Loucy (cell line): ENCODE results near the gene TP53I13.

Source experiments
- EZH2phosphoT487 ChIP-seq: fragments of 200-600 bp; IDR thresholded peaks from 2 replicates; pipeline ENCODE4 v1.6.1; 2018; ENCODE audit warnings: antibody characterized with exemption, mild to moderate bottlenecking, moderate library complexity, borderline replicate concordance
- TF ChIP-seq, protein P1 (sequence below): fragments of 200-600 bp; sonication (generic); conservative IDR thresholded peaks from 2 replicates; pipeline ENCODE4 v1.5.1; 2014; ENCODE audit warnings: mild to moderate bottlenecking, antibody characterized with exemption, low read length

DNA sequence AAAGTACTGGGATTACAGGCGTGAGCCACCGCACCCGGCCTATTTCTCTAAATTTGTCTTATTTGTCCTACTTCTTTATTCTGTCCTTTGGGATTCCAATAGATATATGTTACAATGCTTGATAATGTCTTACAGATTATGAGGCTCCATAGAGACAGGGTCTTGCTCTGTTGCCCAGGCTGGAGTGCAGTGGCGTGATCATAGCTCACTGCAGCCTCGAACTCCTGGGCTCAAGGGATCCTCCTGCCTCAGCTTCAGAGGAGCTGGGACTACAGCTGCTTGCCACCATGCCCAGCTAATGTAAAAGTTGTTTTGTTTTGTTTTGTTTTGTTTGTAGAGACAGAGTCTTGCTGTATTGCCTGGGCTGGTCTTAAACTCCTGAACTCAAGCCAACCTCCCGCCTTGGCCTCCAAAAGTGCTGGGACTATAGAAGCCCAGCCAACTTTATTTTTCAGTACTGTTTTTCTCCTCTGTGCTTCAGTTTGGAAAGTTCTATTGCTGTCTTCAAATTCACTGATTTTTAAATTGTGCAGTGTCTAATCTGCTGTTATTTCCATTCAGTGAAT, 34.7 kb downstream of the TP53I13 start:
- TF ChIP-seq, protein P1, sequence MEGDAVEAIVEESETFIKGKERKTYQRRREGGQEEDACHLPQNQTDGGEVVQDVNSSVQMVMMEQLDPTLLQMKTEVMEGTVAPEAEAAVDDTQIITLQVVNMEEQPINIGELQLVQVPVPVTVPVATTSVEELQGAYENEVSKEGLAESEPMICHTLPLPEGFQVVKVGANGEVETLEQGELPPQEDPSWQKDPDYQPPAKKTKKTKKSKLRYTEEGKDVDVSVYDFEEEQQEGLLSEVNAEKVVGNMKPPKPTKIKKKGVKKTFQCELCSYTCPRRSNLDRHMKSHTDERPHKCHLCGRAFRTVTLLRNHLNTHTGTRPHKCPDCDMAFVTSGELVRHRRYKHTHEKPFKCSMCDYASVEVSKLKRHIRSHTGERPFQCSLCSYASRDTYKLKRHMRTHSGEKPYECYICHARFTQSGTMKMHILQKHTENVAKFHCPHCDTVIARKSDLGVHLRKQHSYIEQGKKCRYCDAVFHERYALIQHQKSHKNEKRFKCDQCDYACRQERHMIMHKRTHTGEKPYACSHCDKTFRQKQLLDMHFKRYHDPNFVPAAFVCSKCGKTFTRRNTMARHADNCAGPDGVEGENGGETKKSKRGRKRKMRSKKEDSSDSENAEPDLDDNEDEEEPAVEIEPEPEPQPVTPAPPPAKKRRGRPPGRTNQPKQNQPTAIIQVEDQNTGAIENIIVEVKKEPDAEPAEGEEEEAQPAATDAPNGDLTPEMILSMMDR: no peak
- TF ChIP-seq EZH2phosphoT487: no peak
